ENCODE measurements around the gene SCCPDH.

GRCh38 chr1:246768403-246769020 is 44.3 kb downstream of the SCCPDH start:
- TF ChIP-seq CTCF (IDR thresholded peaks at IDR 0.05; ENCODE audit: low read length) (no peak), EZH2 (IDR thresholded peaks at IDR 0.05; ENCODE audit: borderline replicate concordance, low read length) (no peak)
